GM19328 (cell line): Measurements from ENCODE around the gene FBLN1.
"Not testable (repeated sequence)": the region's sequence is repeated elsewhere in the genome, so short reads cannot be mapped to it uniquely, and the experiment has no call there.

Experiments
- ATAC-seq: cut with Tn5 transposase; IDR thresholded peaks from one replicate; pipeline ENCODE4 v1.9.1; 2021; ENCODE audit warnings: mild to moderate bottlenecking, moderate library complexity; ENCODE audit not compliant: unreplicated experiment

FBLN1 gene

GRCh38 chr22:45526768-45527360 is 24.2 kb downstream of the FBLN1 start:
- ATAC-seq = no peak

- ATAC-seq = no peak
These were observed 24.8 kb downstream of the FBLN1 start for GRCh38 chr22:45527456-45527855.

GRCh38 chr22:45528046-45528445 is 25.4 kb downstream of the FBLN1 start:
- ATAC-seq = no peak

GRCh38 chr22:45529105-45529504 is 26.4 kb downstream of the FBLN1 start:
- ATAC-seq = no peak

- no peak for ATAC-seq
These were observed 27.4 kb downstream of the FBLN1 start for GRCh38 chr22:45529971-45530575.

GRCh38 chr22:45531441-45532234 is 29.0 kb downstream of the FBLN1 start:
- ATAC-seq = no peak

GRCh38 chr22:45532235-45532631 is 29.6 kb downstream of the FBLN1 start:
- no peak for ATAC-seq

- no peak for ATAC-seq
These were observed 31.0 kb downstream of the FBLN1 start for GRCh38 chr22:45533703-45534102.

GRCh38 chr22:45534339-45535192 is 31.9 kb downstream of the FBLN1 start:
- ATAC-seq = no peak

GRCh38 chr22:45535290-45535689 is 32.6 kb downstream of the FBLN1 start:
- ATAC-seq = no peak

- not testable (repeated sequence) for ATAC-seq
These were observed 33.2 kb downstream of the FBLN1 start for GRCh38 chr22:45535835-45536234.

GRCh38 chr22:45537734-45538181 is 35.1 kb downstream of the FBLN1 start:
- no peak for ATAC-seq

- ATAC-seq = no peak
These were observed 35.6 kb downstream of the FBLN1 start for GRCh38 chr22:45538281-45538680.

- ATAC-seq = no peak
These were observed 37.4 kb downstream of the FBLN1 start for GRCh38 chr22:45540122-45540521.

GRCh38 chr22:45541382-45541979 is 38.8 kb downstream of the FBLN1 start:
- ATAC-seq = no peak

- no peak for ATAC-seq
These were observed 39.4 kb downstream of the FBLN1 start for GRCh38 chr22:45542001-45542520.

GRCh38 chr22:45542736-45543135 is 40.1 kb downstream of the FBLN1 start:
- ATAC-seq = not testable (repeated sequence)

GRCh38 chr22:45543243-45543642 is 40.6 kb downstream of the FBLN1 start:
- ATAC-seq = no peak

GRCh38 chr22:45544588-45545170 is 42.0 kb downstream of the FBLN1 start:
- no peak for ATAC-seq
